Esophagus squamous epithelium (tissue), 5 donors: ENCODE measurements around the gene EDEM1. TPM values are rescaled to one million over a fixed set of nuclear protein-coding genes. Genes with fewer than 3 reads are reported as not detected.

Source experiments
- DNase-seq: peaks from one replicate; lab custom pipeline; 2025; lab: John Stamatoyannopoulos, UW
- H3K27ac ChIP-seq, 4 donors: fragments of 200-600 bp; sonication (generic); one replicate each; pipeline ENCODE4 v1.5.1; 2016 to 2019; ENCODE audit warnings: mild to moderate bottlenecking in 1 of 4
- H3K27me3 ChIP-seq, 4 donors: fragments of 200-600 bp; sonication (generic); 1 replicate in 3 of 4; 2 replicates in 1 of 4; pipeline versions ENCODE4 v1.5.1 to v1.6.0; 2017 to 2021; ENCODE audit warnings: antibody characterized with exemption in 1 of 4
- H3K36me3 ChIP-seq, 3 donors: fragments of 200-600 bp; sonication (generic); one replicate each; pipeline ENCODE4 v1.5.1; 2016 to 2019
- H3K4me1 ChIP-seq, 3 donors: fragments of 200-600 bp; sonication (generic); one replicate each; pipeline ENCODE4 v1.5.1; 2017 to 2019
- H3K4me3 ChIP-seq, 4 donors: fragments of 200-600 bp; sonication (generic); 1 replicate in 3 of 4; 2 replicates in 1 of 4; pipeline ENCODE4 v1.5.1; 2016 to 2019; ENCODE audit warnings: mild to moderate bottlenecking in 2 of 4, moderate library complexity in 1 of 4
- H3K9me3 ChIP-seq, 3 donors: fragments of 200-600 bp; sonication (generic); one replicate each; pipeline ENCODE4 v1.5.1; 2016 to 2019
- CTCF ChIP-seq, 6 experiments: fragments of 450-650 bp in 4 of 6; fragments of 200-600 bp in 2 of 6; sonication (generic) in 2 of 6; IDR thresholded peaks; one replicate each; pipeline ENCODE4 v1.5.1; 2016 to 2019; ENCODE audit warnings: antibody characterized with exemption in 6 of 6, mild to moderate bottlenecking in 4 of 6, moderate library complexity in 4 of 6
- POLR2A ChIP-seq, 4 donors: fragments of 450-650 bp; IDR thresholded peaks; one replicate each; pipeline ENCODE4 v1.6.1; 2017; ENCODE audit warnings: antibody characterized with exemption in 4 of 4, mild to moderate bottlenecking in 4 of 4, moderate library complexity in 3 of 4
- WGBS, 2 donors: methylation state at CpG; one replicate each; pipeline ENCODE4 v1.1.5; 2018; 5-methylcytosine and 5-hydroxymethylcytosine counted together
- intact Hi-C: fragments of 100-400 bp; cut with DNase I; formaldehyde crosslinking; loops from one replicate; pipeline ENCODE4 v1.15.0; 2022
- total RNA-seq, 4 donors: library from RNA; depleted of rRNA; stranded (reverse); fragments of >200 nt; gene quantifications; one replicate each; pipeline ENCODE4 v1.1.0, GENCODE V29; 2016
- donor health status: DM: yes; HTN: yes; CAD: no.

EDEM1 gene
- total RNA-seq, 4 donors from 2014 or later: 25.0 to 56.6 (median 40.2) TPM

DNA sequence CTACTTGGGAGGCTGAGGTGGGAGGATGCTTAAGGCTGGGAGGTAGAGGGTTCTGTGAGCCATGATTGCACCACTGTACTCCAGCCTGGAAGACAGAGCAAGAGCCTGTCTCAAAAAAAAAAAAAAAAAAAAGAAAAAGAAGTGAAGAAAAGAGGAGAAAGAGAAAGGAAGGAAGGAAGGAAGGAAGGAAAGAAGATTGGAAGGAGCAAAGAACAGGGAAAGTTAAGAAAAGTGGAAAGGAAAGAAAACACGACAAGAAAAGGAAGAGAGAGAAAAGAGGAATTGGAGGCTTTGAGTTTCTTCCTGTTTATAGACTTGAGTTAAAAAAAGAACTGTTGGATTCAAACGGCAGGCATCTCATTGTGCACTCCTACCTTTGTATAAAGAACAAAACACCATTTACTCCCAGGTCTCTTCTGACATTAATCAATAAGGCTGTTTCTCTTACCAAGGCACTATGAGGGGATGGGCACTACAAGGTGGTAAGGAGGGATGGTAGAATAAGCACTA, 73.5 kb downstream of the EDEM1 start:
- Histone ChIP-seq H3K27me3 (no peaks in the 10 kb centered on the region), H3K4me1 (no peaks in the 10 kb centered on the region), H3K36me3 (no peaks in the 10 kb centered on the region), H3K27ac (no peak overlapping the region), H3K4me3 (no peak overlapping the region), H3K9me3 (no peaks in the 10 kb centered on the region)
- intact Hi-C loops: no loop called here
- TF ChIP-seq CTCF (IDR thresholded peaks at IDR 0.05): no peak
- no peak for TF ChIP-seq POLR2A (IDR thresholded peaks at IDR 0.05)
- WGBS, 2 donors: 26 to 28% methylated on average over 2 of the region's 2 CpGs
- no peak for DNase-seq

DNA sequence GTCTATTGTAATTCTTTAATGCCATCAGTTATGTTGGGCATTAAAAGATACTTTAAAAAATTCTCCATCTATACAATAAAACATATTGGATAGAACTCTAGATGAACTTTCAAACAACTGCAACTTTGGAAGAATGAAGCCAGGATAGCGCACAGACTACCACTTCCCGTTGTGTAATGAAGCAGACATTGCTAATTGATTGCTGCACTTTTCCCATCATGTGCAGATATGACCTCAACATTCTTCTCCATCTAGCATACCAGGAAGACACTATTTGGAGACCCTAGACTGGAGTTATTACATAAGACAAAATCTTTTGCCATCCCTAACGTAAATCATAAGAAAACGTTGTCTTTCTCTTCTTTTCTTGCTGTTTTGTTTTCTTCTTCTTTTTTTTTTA, 75.0 kb downstream of the EDEM1 start:
- H3K27ac ChIP-seq: no peak overlapping the region
- WGBS, 2 donors: 75 to 94% methylated on average over 4 of the region's 4 CpGs
- no peaks in the 10 kb centered on the region for H3K27me3 ChIP-seq

GRCh38 chr3:5264093-5264600, 76.6 kb downstream of the EDEM1 start:
- WGBS, 2 donors: 90 to 95% methylated on average over 4 of the region's 4 CpGs
- Histone ChIP-seq H3K4me1 (no peaks in the 10 kb centered on the region), H3K36me3 (no peaks in the 10 kb centered on the region), H3K9me3 (no peaks in the 10 kb centered on the region), H3K27ac (no peak overlapping the region), H3K27me3 (no peaks in the 10 kb centered on the region), H3K4me3 (no peak overlapping the region)
- intact Hi-C loops: no loop called here
- TF ChIP-seq CTCF (IDR thresholded peaks at IDR 0.05) (no peak), POLR2A (IDR thresholded peaks at IDR 0.05) (no peak)
- DNase-seq: no peak

More for the DNA sequence above, 75.0 kb downstream of the EDEM1 start:
- no peak for TF ChIP-seq POLR2A (IDR thresholded peaks at IDR 0.05)
- no peak for TF ChIP-seq CTCF (IDR thresholded peaks at IDR 0.05)
- H3K4me3 ChIP-seq: no peak overlapping the region
- H3K4me1 ChIP-seq: no peaks in the 10 kb centered on the region
- no peaks in the 10 kb centered on the region for H3K9me3 ChIP-seq
- no peaks in the 10 kb centered on the region for H3K36me3 ChIP-seq
- intact Hi-C loops: no loop called here
- no peak for DNase-seq

- Histone ChIP-seq H3K4me3 (no peak overlapping the region), H3K27ac (no peak overlapping the region), H3K36me3 (no peaks in the 10 kb centered on the region), H3K4me1 (no peaks in the 10 kb centered on the region), H3K9me3 (no peaks in the 10 kb centered on the region), H3K27me3 (no peaks in the 10 kb centered on the region)
- no peak for DNase-seq
- 60 to 66% methylated on average over 7 of the region's 7 CpGs for WGBS, 2 donors
- intact Hi-C loops: no loop called here
- TF ChIP-seq CTCF (IDR thresholded peaks at IDR 0.05): no peak
- TF ChIP-seq POLR2A (IDR thresholded peaks at IDR 0.05): no peak
These were observed 77.6 kb downstream of the EDEM1 start for GRCh38 chr3:5264896-5265770.

GRCh38 chr3:5267252-5267651, 79.7 kb downstream of the EDEM1 start:
- intact Hi-C loops: no loop called here
- no peaks in the 10 kb centered on the region for H3K36me3 ChIP-seq
- 61 to 81% methylated on average over 2 of the region's 2 CpGs for WGBS, 2 donors
- no peak overlapping the region for H3K27ac ChIP-seq
- H3K9me3 ChIP-seq: no peaks in the 10 kb centered on the region
- no peak overlapping the region for H3K4me3 ChIP-seq
- DNase-seq: no peak
- H3K27me3 ChIP-seq: no peaks in the 10 kb centered on the region
- no peak for TF ChIP-seq POLR2A (IDR thresholded peaks at IDR 0.05)
- no peak for TF ChIP-seq CTCF (IDR thresholded peaks at IDR 0.05)
- H3K4me1 ChIP-seq: no peaks in the 10 kb centered on the region
